ENCODE results near the gene PTH1R. TPM values are rescaled to one million over a fixed set of nuclear protein-coding genes. Genes with fewer than 3 reads are reported as not detected.

The PTH1R gene
- polyA plus RNA-seq, 1 of the 3 experiments (the other 2 are of a cell fraction), result 0.07 TPM

DNA sequence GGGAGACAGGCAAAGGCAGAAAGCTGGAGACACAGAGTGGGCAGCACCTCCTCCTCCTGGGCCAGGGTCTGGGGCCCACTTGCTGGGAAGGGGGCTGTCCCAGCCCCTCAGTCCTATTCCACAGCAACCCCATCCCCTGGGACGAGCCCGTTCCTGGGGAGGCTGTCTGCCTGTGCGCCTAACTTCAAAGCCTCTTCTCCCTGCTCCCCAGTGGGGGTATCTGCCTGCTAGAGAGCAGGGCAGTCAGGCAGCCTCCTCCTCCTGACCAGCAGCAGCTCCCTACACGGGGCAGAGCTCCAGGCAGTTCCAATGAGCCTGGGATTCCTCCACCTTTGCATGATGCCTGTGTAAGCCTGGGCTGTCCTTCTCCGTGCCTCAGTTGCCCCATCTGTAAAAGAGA, 6.9 kb downstream of the PTH1R start:
- H3K9me2 ChIP-seq, result no peaks in the 10 kb centered on the region
- DNase-seq, result no peak
- 73% methylated on average over 5 of the region's 5 CpGs for WGBS (ENCODE audit: low lambda C conversion rate)
- ChIA-PET CTCF (interaction anchor here (1.0 to 31.0 kb wide), 4 partner anchors 10 to 179 kb away, joined by 3 to 480 read pairs (median 30); partner anchors contain the start of gene PTH1R), POLR2A (no interaction called here)
- H3K27ac ChIP-seq (ENCODE audit: low read depth in 2 of 2, low read length in 1 of 2), result no peak overlapping the region
- H3K4me1 ChIP-seq (ENCODE audit: control insufficient read depth in 1 of 2, insufficient read depth in 2 of 2, low read depth in 1 of 2, low read length in 1 of 2), result peaks cover 0 to 8% of the 10 kb centered on the region in 2 experiments; a peak in 1 of 4 replicates
- peaks cover 7% of the 10 kb centered on the region for H3F3A ChIP-seq (replicated peaks; ENCODE audit: insufficient read depth)
- no peaks in the 10 kb centered on the region for H3K36me3 ChIP-seq (replicated peaks in 1 of 2; ENCODE audit: control insufficient read depth in 1 of 2, insufficient read depth in 2 of 2, low read length in 1 of 2)
- no peak overlapping the region for H3K4me3 ChIP-seq (ENCODE audit: low read depth in 2 of 2, low read length in 1 of 2)
- H3K9me3 ChIP-seq, result no peaks in the 10 kb centered on the region
- no peaks in the 10 kb centered on the region for H3K79me2 ChIP-seq (ENCODE audit: insufficient read depth)
- H3K4me2 ChIP-seq, result no peak overlapping the region
- no peak overlapping the region for H3K9ac ChIP-seq
- H3K27me3 ChIP-seq (ENCODE audit: insufficient read depth), result peaks cover 22% of the 10 kb centered on the region
- no peaks in the 10 kb centered on the region for H4K20me1 ChIP-seq (ENCODE audit: insufficient read depth)
- H2AFZ ChIP-seq (ENCODE audit: low read depth), result no peak overlapping the region
- TF ChIP-seq TEAD4 (IDR thresholded peaks at IDR 0.05; ENCODE audit: borderline replicate concordance, insufficient read depth) (no peak), TAF1 (IDR thresholded peaks at IDR 0.05; ENCODE audit: borderline replicate concordance, low read depth, low read length) (no peak), RFX5 (IDR thresholded peaks at IDR 0.05; ENCODE audit: low read length) (no peak), FOXJ3 (CRISPR knock-in tag; IDR thresholded peaks at IDR 0.05) (no peak)
- TF ChIP-seq, protein P1, sequence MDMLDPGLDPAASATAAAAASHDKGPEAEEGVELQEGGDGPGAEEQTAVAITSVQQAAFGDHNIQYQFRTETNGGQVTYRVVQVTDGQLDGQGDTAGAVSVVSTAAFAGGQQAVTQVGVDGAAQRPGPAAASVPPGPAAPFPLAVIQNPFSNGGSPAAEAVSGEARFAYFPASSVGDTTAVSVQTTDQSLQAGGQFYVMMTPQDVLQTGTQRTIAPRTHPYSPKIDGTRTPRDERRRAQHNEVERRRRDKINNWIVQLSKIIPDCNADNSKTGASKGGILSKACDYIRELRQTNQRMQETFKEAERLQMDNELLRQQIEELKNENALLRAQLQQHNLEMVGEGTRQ (IDR thresholded peaks at IDR 0.05; ENCODE audit: borderline replicate concordance, low read depth, low read length), result no peak
- TF ChIP-seq, protein P2, sequence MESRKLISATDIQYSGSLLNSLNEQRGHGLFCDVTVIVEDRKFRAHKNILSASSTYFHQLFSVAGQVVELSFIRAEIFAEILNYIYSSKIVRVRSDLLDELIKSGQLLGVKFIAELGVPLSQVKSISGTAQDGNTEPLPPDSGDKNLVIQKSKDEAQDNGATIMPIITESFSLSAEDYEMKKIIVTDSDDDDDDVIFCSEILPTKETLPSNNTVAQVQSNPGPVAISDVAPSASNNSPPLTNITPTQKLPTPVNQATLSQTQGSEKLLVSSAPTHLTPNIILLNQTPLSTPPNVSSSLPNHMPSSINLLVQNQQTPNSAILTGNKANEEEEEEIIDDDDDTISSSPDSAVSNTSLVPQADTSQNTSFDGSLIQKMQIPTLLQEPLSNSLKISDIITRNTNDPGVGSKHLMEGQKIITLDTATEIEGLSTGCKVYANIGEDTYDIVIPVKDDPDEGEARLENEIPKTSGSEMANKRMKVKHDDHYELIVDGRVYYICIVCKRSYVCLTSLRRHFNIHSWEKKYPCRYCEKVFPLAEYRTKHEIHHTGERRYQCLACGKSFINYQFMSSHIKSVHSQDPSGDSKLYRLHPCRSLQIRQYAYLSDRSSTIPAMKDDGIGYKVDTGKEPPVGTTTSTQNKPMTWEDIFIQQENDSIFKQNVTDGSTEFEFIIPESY (IDR thresholded peaks at IDR 0.05; ENCODE audit: borderline replicate concordance, low read depth), result no peak
- TF ChIP-seq, protein P3, sequence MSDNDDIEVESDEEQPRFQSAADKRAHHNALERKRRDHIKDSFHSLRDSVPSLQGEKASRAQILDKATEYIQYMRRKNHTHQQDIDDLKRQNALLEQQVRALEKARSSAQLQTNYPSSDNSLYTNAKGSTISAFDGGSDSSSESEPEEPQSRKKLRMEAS (IDR thresholded peaks at IDR 0.05; ENCODE audit: low read depth), result no peak

DNA sequence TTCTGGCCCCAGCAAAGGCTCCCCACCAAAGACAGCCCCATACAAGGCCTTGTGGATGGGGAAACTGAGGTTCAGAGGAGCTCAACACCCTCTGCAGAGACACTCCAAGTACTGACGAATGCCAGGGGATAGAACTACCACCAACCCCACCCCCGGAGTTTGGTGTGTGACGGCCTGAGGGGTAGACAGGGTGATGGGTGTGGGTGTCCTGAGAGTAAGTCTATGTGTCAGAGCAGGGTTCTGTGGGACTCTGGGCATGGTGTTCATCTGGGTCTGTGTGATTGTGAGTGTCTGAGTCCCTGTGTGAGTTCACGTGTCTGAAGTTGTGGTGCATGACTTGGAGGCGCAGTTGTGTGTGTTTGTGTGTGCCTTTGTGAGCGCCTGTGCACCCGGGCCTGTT, 7.4 kb downstream of the PTH1R start:
- peaks cover 22% of the 10 kb centered on the region for H3K27me3 ChIP-seq (ENCODE audit: insufficient read depth)

More for the DNA sequence above, 7.4 kb downstream of the PTH1R start:
- Histone ChIP-seq H3K4me2 (no peak overlapping the region), H4K20me1 (ENCODE audit: insufficient read depth) (no peaks in the 10 kb centered on the region), H3K9ac (no peak overlapping the region), H3K9me3 (no peaks in the 10 kb centered on the region), H3K79me2 (ENCODE audit: insufficient read depth) (no peaks in the 10 kb centered on the region), H3K27ac (ENCODE audit: low read depth in 2 of 2, low read length in 1 of 2) (no peak overlapping the region), H3K36me3 (replicated peaks in 1 of 2; ENCODE audit: control insufficient read depth in 1 of 2, insufficient read depth in 2 of 2, low read length in 1 of 2) (no peaks in the 10 kb centered on the region), H3K4me3 (ENCODE audit: low read depth in 2 of 2, low read length in 1 of 2) (no peak overlapping the region), H3K9me2 (no peaks in the 10 kb centered on the region), H3K4me1 (ENCODE audit: control insufficient read depth in 1 of 2, insufficient read depth in 2 of 2, low read depth in 1 of 2, low read length in 1 of 2) (peaks cover 0 to 8% of the 10 kb centered on the region in 2 experiments; a peak in 1 of 4 replicates), H3F3A (replicated peaks; ENCODE audit: insufficient read depth) (peaks cover 7% of the 10 kb centered on the region), H2AFZ (ENCODE audit: low read depth) (no peak overlapping the region)
- DNase-seq, result no peak
- POLR2A ChIA-PET, result no interaction called here
- WGBS (ENCODE audit: low lambda C conversion rate), result 77% methylated on average over 4 of the region's 7 CpGs
- TF ChIP-seq GATA2 (CRISPR knock-in tag; IDR thresholded peaks at IDR 0.05), result no peak
- TF ChIP-seq FOXM1 (IDR thresholded peaks at IDR 0.05; ENCODE audit: low read depth), result no peak
- no peak for TF ChIP-seq ELF1 (IDR thresholded peaks at IDR 0.05)
- no peak for TF ChIP-seq SMC3 (IDR thresholded peaks at IDR 0.05; ENCODE audit: low read depth, low read length)
- no peak for TF ChIP-seq FOXJ3 (CRISPR knock-in tag; IDR thresholded peaks at IDR 0.05)
- TF ChIP-seq, protein P3 (IDR thresholded peaks at IDR 0.05; ENCODE audit: low read depth), result no peak
- TF ChIP-seq, protein P1 (IDR thresholded peaks at IDR 0.05; ENCODE audit: borderline replicate concordance, low read depth, low read length), result no peak
- TF ChIP-seq CHD2 (IDR thresholded peaks at IDR 0.05; ENCODE audit: low read length, partially characterized antibody), result no peak
- TF ChIP-seq YY1 (IDR thresholded peaks at IDR 0.05; ENCODE audit: low read depth), result no peak
- TF ChIP-seq JUND (IDR thresholded peaks at IDR 0.05), result no peak
- TF ChIP-seq RXRA (IDR thresholded peaks at IDR 0.05; ENCODE audit: borderline replicate concordance, low read depth), result no peak
- TF ChIP-seq, protein P4, sequence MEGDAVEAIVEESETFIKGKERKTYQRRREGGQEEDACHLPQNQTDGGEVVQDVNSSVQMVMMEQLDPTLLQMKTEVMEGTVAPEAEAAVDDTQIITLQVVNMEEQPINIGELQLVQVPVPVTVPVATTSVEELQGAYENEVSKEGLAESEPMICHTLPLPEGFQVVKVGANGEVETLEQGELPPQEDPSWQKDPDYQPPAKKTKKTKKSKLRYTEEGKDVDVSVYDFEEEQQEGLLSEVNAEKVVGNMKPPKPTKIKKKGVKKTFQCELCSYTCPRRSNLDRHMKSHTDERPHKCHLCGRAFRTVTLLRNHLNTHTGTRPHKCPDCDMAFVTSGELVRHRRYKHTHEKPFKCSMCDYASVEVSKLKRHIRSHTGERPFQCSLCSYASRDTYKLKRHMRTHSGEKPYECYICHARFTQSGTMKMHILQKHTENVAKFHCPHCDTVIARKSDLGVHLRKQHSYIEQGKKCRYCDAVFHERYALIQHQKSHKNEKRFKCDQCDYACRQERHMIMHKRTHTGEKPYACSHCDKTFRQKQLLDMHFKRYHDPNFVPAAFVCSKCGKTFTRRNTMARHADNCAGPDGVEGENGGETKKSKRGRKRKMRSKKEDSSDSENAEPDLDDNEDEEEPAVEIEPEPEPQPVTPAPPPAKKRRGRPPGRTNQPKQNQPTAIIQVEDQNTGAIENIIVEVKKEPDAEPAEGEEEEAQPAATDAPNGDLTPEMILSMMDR (IDR thresholded peaks at IDR 0.05), result no peak
- no peak for TF ChIP-seq MXI1 (IDR thresholded peaks at IDR 0.05; ENCODE audit: low read depth, low read length)
- TF ChIP-seq RFX5 (IDR thresholded peaks at IDR 0.05; ENCODE audit: low read length), result no peak
- TF ChIP-seq GABPA (IDR thresholded peaks at IDR 0.05; ENCODE audit: low read depth), result no peak
- TF ChIP-seq, protein P5, sequence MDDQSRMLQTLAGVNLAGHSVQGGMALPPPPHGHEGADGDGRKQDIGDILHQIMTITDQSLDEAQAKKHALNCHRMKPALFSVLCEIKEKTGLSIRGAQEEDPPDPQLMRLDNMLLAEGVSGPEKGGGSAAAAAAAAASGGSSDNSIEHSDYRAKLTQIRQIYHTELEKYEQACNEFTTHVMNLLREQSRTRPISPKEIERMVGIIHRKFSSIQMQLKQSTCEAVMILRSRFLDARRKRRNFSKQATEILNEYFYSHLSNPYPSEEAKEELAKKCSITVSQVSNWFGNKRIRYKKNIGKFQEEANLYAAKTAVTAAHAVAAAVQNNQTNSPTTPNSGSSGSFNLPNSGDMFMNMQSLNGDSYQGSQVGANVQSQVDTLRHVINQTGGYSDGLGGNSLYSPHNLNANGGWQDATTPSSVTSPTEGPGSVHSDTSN (IDR thresholded peaks at IDR 0.05), result no peak
- no peak for TF ChIP-seq EZH2phosphoT487 (IDR thresholded peaks at IDR 0.05; ENCODE audit: borderline replicate concordance, low read depth)
- CTCF ChIA-PET, result interaction anchor here (0.6 to 31.0 kb wide), 6 partner anchors 10 to 180 kb away, joined by 3 to 480 read pairs (median 30); partner anchors contain the start of gene PTH1R

Measured in SK-N-SH (cell line).